Sigmoid colon (tissue), 4 donors: ENCODE data around the gene GPD2.

ENCODE experiments used
- POLR2AphosphoS5 ChIP-seq, 4 donors: sonication (generic); formaldehyde crosslinking; IDR thresholded peaks; one replicate each; pipeline ENCODE4 v1.6.1; 2017; ENCODE audit warnings: antibody characterized with exemption in 4 of 4
- TF ChIP-seq, protein P1 (sequence below), 4 experiments: fragments of 450-650 bp in 3 of 4; fragments of 200-600 bp in 1 of 4; IDR thresholded peaks; one replicate each; pipeline ENCODE4 v1.5.1; 2016 to 2019; ENCODE audit warnings: antibody characterized with exemption in 4 of 4, mild to moderate bottlenecking in 3 of 4, moderate library complexity in 2 of 4

DNA sequence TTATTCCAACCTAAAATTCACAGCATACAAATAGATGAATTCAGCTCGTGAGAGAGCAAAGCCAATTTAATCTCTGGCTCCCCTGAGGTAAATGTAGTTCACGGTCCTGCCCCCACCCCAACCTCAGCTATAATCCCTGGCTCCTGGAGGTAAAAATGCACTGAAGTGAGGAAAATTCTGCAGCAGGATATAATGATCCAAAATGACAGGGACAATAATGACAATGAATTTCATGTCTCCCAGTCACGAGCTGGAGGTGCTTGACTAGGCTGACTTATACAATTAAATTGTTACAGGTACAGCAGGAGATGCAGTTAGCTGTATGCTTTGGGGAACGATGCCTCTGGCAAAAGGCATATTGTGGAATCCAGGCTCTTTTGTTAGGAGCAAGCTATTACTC, 82.0 kb downstream of the GPD2 start:
- TF ChIP-seq POLR2AphosphoS5 (IDR thresholded peaks at IDR 0.05), result no peak
- TF ChIP-seq, protein P1, sequence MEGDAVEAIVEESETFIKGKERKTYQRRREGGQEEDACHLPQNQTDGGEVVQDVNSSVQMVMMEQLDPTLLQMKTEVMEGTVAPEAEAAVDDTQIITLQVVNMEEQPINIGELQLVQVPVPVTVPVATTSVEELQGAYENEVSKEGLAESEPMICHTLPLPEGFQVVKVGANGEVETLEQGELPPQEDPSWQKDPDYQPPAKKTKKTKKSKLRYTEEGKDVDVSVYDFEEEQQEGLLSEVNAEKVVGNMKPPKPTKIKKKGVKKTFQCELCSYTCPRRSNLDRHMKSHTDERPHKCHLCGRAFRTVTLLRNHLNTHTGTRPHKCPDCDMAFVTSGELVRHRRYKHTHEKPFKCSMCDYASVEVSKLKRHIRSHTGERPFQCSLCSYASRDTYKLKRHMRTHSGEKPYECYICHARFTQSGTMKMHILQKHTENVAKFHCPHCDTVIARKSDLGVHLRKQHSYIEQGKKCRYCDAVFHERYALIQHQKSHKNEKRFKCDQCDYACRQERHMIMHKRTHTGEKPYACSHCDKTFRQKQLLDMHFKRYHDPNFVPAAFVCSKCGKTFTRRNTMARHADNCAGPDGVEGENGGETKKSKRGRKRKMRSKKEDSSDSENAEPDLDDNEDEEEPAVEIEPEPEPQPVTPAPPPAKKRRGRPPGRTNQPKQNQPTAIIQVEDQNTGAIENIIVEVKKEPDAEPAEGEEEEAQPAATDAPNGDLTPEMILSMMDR (IDR thresholded peaks at IDR 0.05), result no peak
